Measurements from ENCODE around the gene YPEL2. TPM values are rescaled to one million over a fixed set of nuclear protein-coding genes. Genes with fewer than 3 reads are reported as not detected.

The YPEL2 gene
- total RNA-seq, 1 experiment from 2014 or later = 0.98 TPM

- TF ChIP-seq, protein P1, sequence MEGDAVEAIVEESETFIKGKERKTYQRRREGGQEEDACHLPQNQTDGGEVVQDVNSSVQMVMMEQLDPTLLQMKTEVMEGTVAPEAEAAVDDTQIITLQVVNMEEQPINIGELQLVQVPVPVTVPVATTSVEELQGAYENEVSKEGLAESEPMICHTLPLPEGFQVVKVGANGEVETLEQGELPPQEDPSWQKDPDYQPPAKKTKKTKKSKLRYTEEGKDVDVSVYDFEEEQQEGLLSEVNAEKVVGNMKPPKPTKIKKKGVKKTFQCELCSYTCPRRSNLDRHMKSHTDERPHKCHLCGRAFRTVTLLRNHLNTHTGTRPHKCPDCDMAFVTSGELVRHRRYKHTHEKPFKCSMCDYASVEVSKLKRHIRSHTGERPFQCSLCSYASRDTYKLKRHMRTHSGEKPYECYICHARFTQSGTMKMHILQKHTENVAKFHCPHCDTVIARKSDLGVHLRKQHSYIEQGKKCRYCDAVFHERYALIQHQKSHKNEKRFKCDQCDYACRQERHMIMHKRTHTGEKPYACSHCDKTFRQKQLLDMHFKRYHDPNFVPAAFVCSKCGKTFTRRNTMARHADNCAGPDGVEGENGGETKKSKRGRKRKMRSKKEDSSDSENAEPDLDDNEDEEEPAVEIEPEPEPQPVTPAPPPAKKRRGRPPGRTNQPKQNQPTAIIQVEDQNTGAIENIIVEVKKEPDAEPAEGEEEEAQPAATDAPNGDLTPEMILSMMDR (conservative IDR thresholded peaks at IDR 0.05) = no peak
- Histone ChIP-seq H3K79me2 (ENCODE audit: insufficient read depth, low read length) (no peaks in the 10 kb centered on the region), H2BK15ac (ENCODE audit: low read depth, low read length) (no peak overlapping the region), H3K23ac (ENCODE audit: insufficient read length, low read depth, low read length) (no peak overlapping the region), H3K9me3 (ENCODE audit: control insufficient read depth, low read depth, low read length) (no peaks in the 10 kb centered on the region), H3T11ph (ENCODE audit: low read length) (no peak overlapping the region), H3K56ac (ENCODE audit: insufficient read length, low read depth, low read length) (no peak overlapping the region), H4K8ac (replicated peaks; ENCODE audit: insufficient read length, low read depth, low read length) (no peak overlapping the region), H2BK12ac (ENCODE audit: insufficient read length, low read depth, low read length) (no peak overlapping the region), H3K14ac (ENCODE audit: insufficient read depth, low read length) (no peak overlapping the region), H3K18ac (ENCODE audit: insufficient read length, low read depth, low read length) (no peak overlapping the region), H2BK20ac (ENCODE audit: low read depth, low read length, poor library complexity, severe bottlenecking) (no peak overlapping the region), H2BK120ac (ENCODE audit: low read depth, low read length, poor library complexity, severe bottlenecking) (no peak overlapping the region), H3K27ac (ENCODE audit: insufficient read length, low read depth, low read length) (no peak overlapping the region), H3K23me2 (ENCODE audit: insufficient read length, low read depth, low read length, poor library complexity, severe bottlenecking) (no peaks in the 10 kb centered on the region), H4K91ac (ENCODE audit: insufficient read length, low read depth, low read length) (no peak overlapping the region), H3K4me1 (ENCODE audit: insufficient read depth, low read length) (no peaks in the 10 kb centered on the region), H3K27me3 (ENCODE audit: insufficient read depth, low read length) (no peaks in the 10 kb centered on the region), H2AK5ac (ENCODE audit: insufficient read length, low read length) (no peak overlapping the region), H2AFZ (ENCODE audit: low read length) (no peak overlapping the region), H3K4ac (ENCODE audit: low read depth, low read length) (no peak overlapping the region), H4K5ac (ENCODE audit: insufficient read length, low read depth, low read length) (no peak overlapping the region), H3K4me2 (ENCODE audit: insufficient read depth, insufficient read length, low read length) (no peak overlapping the region), H3K79me1 (ENCODE audit: insufficient read depth, low read depth, low read length, poor library complexity, severe bottlenecking) (no peaks in the 10 kb centered on the region), H2BK5ac (ENCODE audit: insufficient read length, low read length) (no peak overlapping the region), H4K20me1 (ENCODE audit: control insufficient read depth, insufficient read depth, insufficient read length) (no peaks in the 10 kb centered on the region), H3K9ac (ENCODE audit: extremely low read depth, insufficient read length, low read length) (no peak overlapping the region)
- no peak overlapping the region for H3K27ac Mint-ChIP-seq
- peaks cover 5 to 8% of the 10 kb centered on the region in 2 experiments for H3K4me1 Mint-ChIP-seq
- peaks cover 13% of the 10 kb centered on the region for H3K27me3 Mint-ChIP-seq (ENCODE audit: low read depth)
- no CpG with 5 or more reads among the region's 2 CpGs for WGBS (ENCODE audit: extremely low coverage, insufficient read length, low lambda C conversion rate)
- no peak overlapping the region for H3K4me3 Mint-ChIP-seq
- no peaks in the 10 kb centered on the region for H3K9me3 Mint-ChIP-seq
- no peaks in the 10 kb centered on the region for H3K36me3 Mint-ChIP-seq (ENCODE audit: insufficient read depth in 1 of 3, low read depth in 3 of 3)
- no peak for DNase-seq
Measured at GRCh38 chr17:59296190-59296589, 35.3 kb upstream of the YPEL2 start.
